Medulla oblongata (tissue), 1 donor: ENCODE measurements around the gene EMC10.
A peak's percentile ranks its signal among the peaks of the same experiment; 100 is the strongest.

Experiments
- DNase-seq: peaks from one replicate; pipeline ENCODE4 v3.0.0-alpha.2; 2015; ENCODE audit errors: extremely low spot score

The EMC10 gene

GRCh38 chr19:50496189-50497021, 20.1 kb downstream of the EMC10 start:
- peak; percentile 97 for DNase-seq

- no peak for DNase-seq
Measured at GRCh38 chr19:50497022-50497405, 20.7 kb downstream of the EMC10 start.

- DNase-seq = peak; percentile 7
Measured at GRCh38 chr19:50498219-50499056, 22.1 kb downstream of the EMC10 start.

- no peak for DNase-seq
Measured at GRCh38 chr19:50500060-50500752, 23.9 kb downstream of the EMC10 start.

- DNase-seq = no peak
Measured at GRCh38 chr19:50500753-50501151, 24.4 kb downstream of the EMC10 start.

GRCh38 chr19:50501186-50501567, 24.9 kb downstream of the EMC10 start:
- no peak for DNase-seq

GRCh38 chr19:50501568-50502475, 25.5 kb downstream of the EMC10 start:
- DNase-seq = no peak

GRCh38 chr19:50505856-50506611, 29.7 kb downstream of the EMC10 start:
- DNase-seq = no peak

- DNase-seq = no peak
Measured at GRCh38 chr19:50506700-50507099, 30.4 kb downstream of the EMC10 start.

- no peak for DNase-seq
Measured at GRCh38 chr19:50507376-50507775, 31.1 kb downstream of the EMC10 start.

GRCh38 chr19:50508843-50509190, 32.5 kb downstream of the EMC10 start:
- no peak for DNase-seq

GRCh38 chr19:50509366-50509765, 33.1 kb downstream of the EMC10 start:
- no peak for DNase-seq

GRCh38 chr19:50510121-50510670, 33.9 kb downstream of the EMC10 start:
- no peak for DNase-seq

- no peak for DNase-seq
Measured at GRCh38 chr19:50510700-50511068, 34.4 kb downstream of the EMC10 start.

- peak; percentile 99 for DNase-seq
Measured at GRCh38 chr19:50511069-50511822, 34.9 kb downstream of the EMC10 start, which contains the start of gene JOSD2. TSS of gene JOSD2 (minus strand) at chr19:50511191. CDS start at chr19:50510431, 760 bp downstream.

- DNase-seq = no peak
Measured at GRCh38 chr19:50512112-50512998, 36.0 kb downstream of the EMC10 start.

- no peak for DNase-seq
Measured at GRCh38 chr19:50512999-50513745, 36.9 kb downstream of the EMC10 start.
